KBM-7 (cell line): ENCODE data around the gene GTF2F2.
"Not testable (repeated sequence)": the region's sequence is repeated elsewhere in the genome, so short reads cannot be mapped to it uniquely, and the experiment has no call there.

Source experiments
- DNase-seq: peaks from one replicate; pipeline ENCODE4 v3.0.0-alpha.2; 2015
- in situ Hi-C: fragments of 300-500 bp; cut with MboI; formaldehyde crosslinking; loops from 2 replicates; pipeline ENCODE4 v1.14.3; 2020; ENCODE audit warnings: low sequenced_read_pairs, low pct_unique_long_range_greater_than_20kb, mixed read lengths

GTF2F2 gene

GRCh38 chr13:45167611-45168554, 47.6 kb downstream of the GTF2F2 start:
- no peak for DNase-seq
- in situ Hi-C loops: no loop called here

GRCh38 chr13:45168555-45168930, 48.2 kb downstream of the GTF2F2 start:
- no peak for DNase-seq
- in situ Hi-C loops: no loop called here

- no peak for DNase-seq
- in situ Hi-C loops: no loop called here
Observed at GRCh38 chr13:45174478-45174877, 54.2 kb downstream of the GTF2F2 start.

GRCh38 chr13:45178349-45179162, 58.2 kb downstream of the GTF2F2 start:
- in situ Hi-C loops: no loop called here
- no peak for DNase-seq

GRCh38 chr13:45179428-45179827, 59.1 kb downstream of the GTF2F2 start:
- in situ Hi-C loops: no loop called here
- DNase-seq: no peak

GRCh38 chr13:45180303-45180702, 60.0 kb downstream of the GTF2F2 start:
- no peak for DNase-seq
- in situ Hi-C loops: no loop called here

GRCh38 chr13:45180713-45181601, 60.6 kb downstream of the GTF2F2 start:
- in situ Hi-C loops: no loop called here
- DNase-seq: no peak

GRCh38 chr13:45184693-45185092, 64.4 kb downstream of the GTF2F2 start:
- in situ Hi-C loops: no loop called here
- no peak for DNase-seq

GRCh38 chr13:45185286-45185685, 65.0 kb downstream of the GTF2F2 start:
- in situ Hi-C loops: no loop called here

GRCh38 chr13:45189077-45189476, 68.8 kb downstream of the GTF2F2 start:
- in situ Hi-C loops, DNase-seq: not testable (repeated sequence)

More at GRCh38 chr13:45185286-45185685, 65.0 kb downstream of the GTF2F2 start:
- DNase-seq: no peak

- in situ Hi-C loops, DNase-seq: not testable (repeated sequence)
Observed at GRCh38 chr13:45189511-45189910, 69.2 kb downstream of the GTF2F2 start.

- no peak for DNase-seq
Observed at GRCh38 chr13:45191874-45192273, 71.6 kb downstream of the GTF2F2 start.

GRCh38 chr13:45194081-45194939, 74.0 kb downstream of the GTF2F2 start:
- no peak for DNase-seq
- in situ Hi-C loops: no loop called here

More at GRCh38 chr13:45191874-45192273, 71.6 kb downstream of the GTF2F2 start:
- in situ Hi-C loops: no loop called here

- in situ Hi-C loops: no loop called here
- peak; percentile 41 for DNase-seq
Observed at GRCh38 chr13:45195421-45195820, 75.1 kb downstream of the GTF2F2 start.

- in situ Hi-C loops: no loop called here
- DNase-seq: peak; percentile 21
Observed at GRCh38 chr13:45196096-45196495, 75.8 kb downstream of the GTF2F2 start.

- in situ Hi-C loops: no loop called here
- no peak for DNase-seq
Observed at GRCh38 chr13:45196622-45197021, 76.3 kb downstream of the GTF2F2 start.

- DNase-seq: no peak
- in situ Hi-C loops: no loop called here
Observed at GRCh38 chr13:45198041-45198440, 77.7 kb downstream of the GTF2F2 start.

GRCh38 chr13:45198924-45199323, 78.6 kb downstream of the GTF2F2 start:
- in situ Hi-C loops: no loop called here
- no peak for DNase-seq
